HG03558 (cell line): ENCODE data around the gene RBM20.
"Not testable (repeated sequence)": the region's sequence is repeated elsewhere in the genome, so short reads cannot be mapped to it uniquely, and the experiment has no call there.

Source experiments
- ATAC-seq: cut with Tn5 transposase; IDR thresholded peaks from one replicate; pipeline ENCODE4 v1.9.1; 2021; ENCODE audit warnings: moderate number of reproducible peaks; ENCODE audit not compliant: unreplicated experiment; ENCODE audit errors: extremely low read depth

Gene RBM20

DNA sequence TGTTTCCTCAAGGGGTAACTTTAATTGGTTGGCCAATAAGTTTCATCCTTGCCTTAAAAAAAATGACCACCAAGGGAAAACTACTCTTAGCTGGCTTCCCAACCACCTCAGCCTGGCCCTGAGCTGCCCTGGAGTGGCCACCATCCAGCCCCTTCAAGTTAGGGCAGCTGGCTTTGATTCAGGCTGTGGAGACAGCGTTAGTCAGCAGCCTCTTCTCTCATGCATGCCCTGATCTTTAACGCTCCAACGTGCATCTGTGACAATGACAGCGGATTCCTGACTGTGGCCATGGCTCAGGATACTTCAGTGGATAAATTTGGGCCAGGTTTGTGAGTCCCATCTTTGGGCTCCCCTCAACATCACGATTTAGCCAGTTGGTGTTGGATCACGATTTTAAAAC lies 111.6 kb downstream of the RBM20 start:
- ATAC-seq: no peak

GRCh38 chr10:110756876-110757275 lies 112.7 kb downstream of the RBM20 start:
- ATAC-seq: no peak

DNA sequence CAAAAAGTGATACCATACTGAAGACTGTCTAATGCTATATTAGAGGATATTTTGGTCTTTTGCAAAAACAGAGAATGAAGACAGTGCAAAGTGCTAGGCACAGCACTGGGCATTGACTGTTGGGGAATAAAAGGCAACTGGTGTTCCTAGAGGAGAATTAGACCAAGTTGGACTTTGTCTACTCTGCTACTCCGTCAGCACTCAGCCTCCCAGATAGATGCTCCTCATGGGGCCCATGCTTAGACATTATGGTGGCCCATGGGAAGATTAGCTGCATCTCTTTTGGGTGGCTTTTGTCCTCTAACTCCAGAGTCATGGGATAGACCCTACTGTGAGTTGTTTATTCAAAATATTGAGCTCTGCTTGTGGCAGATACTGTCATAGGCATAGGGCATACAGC lies 113.5 kb downstream of the RBM20 start:
- ATAC-seq: no peak

- no peak for ATAC-seq
Measured at GRCh38 chr10:110758128-110758765, 114.1 kb downstream of the RBM20 start.

- no peak for ATAC-seq
Measured at GRCh38 chr10:110758898-110759297, 114.8 kb downstream of the RBM20 start.

GRCh38 chr10:110759523-110759922 lies 115.4 kb downstream of the RBM20 start:
- no peak for ATAC-seq

- ATAC-seq: no peak
Measured at GRCh38 chr10:110762109-110762848, 118.1 kb downstream of the RBM20 start.

GRCh38 chr10:110762849-110763211 lies 118.7 kb downstream of the RBM20 start:
- ATAC-seq: no peak

DNA sequence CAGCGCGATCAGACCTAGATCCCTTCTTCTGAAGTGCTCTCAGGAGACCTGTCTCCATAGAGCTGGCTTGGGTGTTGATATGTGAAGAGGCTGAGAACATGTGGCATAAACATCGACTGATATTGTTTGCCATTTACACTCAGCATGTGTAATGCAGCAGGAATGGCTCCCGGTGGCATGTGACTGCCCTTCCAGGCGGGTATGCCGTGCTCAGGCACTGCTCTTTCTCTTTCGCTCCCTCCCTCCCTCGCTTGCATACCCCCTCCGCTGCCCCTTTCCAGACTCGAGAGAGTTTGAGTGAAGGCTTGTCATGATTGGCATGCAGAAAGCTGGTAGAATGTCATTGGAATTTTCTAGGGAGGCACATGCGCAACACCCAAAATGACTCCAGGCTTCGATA lies 120.2 kb downstream of the RBM20 start:
- no peak for ATAC-seq

DNA sequence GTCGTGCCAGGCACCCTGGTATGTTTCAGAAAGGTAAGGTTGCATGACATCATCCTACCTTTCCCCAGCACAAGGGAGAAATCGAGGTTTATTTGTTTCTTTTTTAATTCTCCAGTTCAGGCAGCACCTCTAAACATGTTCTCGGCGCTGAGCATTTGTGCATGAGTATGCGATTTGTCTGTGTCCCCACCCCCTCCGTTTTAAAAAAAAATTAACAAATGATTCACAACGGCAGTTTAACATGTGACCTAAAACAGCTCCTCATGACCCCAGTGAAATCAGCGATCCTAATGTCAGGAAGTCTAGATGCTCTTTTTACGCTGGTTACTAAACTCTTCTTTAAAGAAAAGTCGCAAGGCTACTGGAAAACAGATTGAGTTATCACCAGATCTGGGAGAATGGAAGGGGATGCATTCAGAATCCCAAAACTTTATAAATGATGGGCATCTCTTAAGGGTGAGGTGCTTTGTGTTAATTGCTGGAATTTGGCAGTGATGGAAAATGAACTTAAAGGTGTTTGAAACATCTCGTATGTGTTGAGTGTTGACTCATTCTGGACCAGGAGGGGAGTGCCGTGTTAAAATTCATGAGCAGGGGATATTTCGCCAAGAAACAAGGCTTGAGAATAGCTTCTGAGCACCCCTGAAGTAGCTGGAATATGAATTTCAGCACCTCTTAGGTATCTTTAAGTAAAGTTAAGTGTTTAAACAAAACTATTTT lies 120.8 kb downstream of the RBM20 start:
- no peak for ATAC-seq

DNA sequence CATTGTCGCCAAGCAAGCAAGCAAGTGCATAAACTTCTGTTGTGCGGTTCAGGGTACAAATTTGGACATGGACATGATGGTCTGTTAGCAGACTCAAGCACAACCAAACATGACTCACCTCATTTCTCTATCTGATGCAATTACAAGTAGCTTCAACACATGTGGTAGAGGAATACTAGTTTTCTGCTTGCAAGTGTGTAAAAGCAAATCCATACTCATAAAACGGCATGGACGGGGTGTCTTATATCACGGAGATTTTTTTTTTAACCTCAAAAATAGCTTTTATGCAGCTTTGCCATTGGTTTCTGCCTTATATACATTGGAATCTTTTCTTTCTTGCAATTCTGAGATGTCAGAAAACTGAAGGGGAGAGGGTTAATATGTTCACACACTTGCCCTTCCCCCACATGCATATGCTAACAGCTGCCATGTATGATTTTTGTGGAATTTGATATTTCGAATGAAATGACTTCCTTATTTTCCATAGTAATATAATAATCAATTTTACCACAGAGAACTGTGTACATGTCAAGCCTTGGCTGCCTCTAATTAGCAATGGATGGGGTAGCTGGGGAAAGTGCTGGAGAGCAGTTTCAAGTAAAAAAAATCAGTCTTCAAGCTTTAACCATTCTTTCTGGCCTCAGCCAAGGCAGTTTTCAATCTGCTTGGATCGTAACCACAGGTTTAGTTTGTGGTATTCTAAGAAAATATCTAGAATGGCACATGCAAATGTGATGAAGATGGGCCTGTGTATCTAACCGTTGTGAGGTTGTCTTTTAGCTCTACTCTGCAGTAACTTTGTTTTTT lies 121.6 kb downstream of the RBM20 start:
- ATAC-seq: no peak

GRCh38 chr10:110767601-110768000 lies 123.5 kb downstream of the RBM20 start:
- not testable (repeated sequence) for ATAC-seq

- no peak for ATAC-seq
Measured at GRCh38 chr10:110770243-110770642, 126.1 kb downstream of the RBM20 start.

DNA sequence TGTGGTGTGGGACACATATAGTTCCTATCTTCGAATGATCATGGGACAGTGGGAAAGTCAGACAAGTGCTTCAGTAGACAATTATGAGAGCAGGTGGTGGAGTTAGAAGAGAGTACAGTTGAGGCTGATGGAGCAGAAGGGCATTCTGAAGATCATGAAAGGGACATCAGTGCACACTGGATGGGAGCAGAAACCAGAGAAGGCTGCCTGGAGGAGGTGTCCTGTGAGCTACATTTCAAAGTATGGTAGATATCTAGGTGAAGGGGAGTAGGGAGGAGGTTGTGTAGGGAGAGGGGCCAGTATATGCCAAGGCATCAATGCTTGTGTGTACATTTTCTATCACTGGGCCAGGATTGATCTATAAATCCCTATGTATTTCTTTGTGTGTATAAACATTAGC lies 127.3 kb downstream of the RBM20 start:
- ATAC-seq: no peak

DNA sequence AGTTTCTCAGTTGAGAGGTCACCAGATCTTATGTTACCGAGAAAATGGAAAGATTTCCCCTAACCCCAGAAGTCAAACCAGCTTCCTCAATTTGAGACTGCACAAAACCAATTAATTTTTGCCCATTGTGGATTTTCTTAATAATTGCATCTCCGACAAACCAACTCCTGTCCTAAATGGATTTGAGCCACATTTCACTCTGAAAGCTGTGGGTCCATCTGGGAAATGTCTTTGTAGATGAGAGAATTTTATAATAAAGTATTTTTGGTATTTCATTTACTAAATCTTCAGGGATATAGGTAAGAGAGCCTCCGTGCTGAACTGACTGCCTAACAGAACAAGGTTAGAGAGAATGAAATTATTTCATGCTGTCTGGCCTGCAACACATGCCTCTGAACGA lies 127.9 kb downstream of the RBM20 start:
- no peak for ATAC-seq

DNA sequence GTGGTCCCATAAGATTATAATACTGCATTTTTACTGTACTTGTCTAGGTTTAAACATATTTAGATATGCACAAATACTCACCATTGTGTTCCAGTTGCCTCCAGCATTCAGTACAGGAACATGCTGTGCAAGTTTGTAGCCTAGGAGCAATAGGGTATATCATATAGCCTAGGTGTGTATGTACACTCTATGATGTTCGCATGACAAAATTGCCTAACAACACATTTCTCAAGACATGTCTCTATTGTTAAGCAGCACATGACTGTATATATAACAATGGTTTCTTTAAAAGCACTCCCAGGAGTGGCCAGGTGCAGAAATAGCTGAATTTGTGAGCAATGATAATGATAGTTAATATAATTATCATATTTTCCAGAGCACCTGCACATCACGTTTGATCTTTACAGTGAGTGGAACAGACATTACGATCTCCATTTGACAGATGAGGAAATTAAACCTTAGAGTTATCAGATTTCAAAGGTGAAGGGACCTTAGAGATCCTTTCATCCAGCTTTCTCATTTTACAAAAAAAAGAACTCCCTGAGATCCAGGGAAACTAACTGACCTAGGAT lies 128.4 kb downstream of the RBM20 start:
- ATAC-seq: no peak

DNA sequence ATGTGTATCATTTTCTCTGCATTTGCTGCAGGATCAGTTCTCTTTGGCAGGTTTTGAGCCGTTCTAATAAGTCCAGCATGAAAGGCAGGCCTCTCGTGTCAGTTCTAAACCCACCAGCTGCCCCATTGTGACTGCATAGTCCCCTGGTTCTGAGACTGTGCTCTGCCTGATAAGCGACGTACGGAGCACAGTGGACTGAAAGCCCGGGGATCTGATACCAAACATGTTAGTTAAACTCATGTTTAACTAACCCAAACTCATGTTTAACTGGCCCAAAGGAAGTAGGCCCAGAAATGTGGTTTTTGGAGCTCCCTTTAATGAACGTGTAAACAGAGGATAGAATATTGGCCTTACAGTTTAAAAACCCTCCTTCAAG lies 129.5 kb downstream of the RBM20 start:
- ATAC-seq: no peak

DNA sequence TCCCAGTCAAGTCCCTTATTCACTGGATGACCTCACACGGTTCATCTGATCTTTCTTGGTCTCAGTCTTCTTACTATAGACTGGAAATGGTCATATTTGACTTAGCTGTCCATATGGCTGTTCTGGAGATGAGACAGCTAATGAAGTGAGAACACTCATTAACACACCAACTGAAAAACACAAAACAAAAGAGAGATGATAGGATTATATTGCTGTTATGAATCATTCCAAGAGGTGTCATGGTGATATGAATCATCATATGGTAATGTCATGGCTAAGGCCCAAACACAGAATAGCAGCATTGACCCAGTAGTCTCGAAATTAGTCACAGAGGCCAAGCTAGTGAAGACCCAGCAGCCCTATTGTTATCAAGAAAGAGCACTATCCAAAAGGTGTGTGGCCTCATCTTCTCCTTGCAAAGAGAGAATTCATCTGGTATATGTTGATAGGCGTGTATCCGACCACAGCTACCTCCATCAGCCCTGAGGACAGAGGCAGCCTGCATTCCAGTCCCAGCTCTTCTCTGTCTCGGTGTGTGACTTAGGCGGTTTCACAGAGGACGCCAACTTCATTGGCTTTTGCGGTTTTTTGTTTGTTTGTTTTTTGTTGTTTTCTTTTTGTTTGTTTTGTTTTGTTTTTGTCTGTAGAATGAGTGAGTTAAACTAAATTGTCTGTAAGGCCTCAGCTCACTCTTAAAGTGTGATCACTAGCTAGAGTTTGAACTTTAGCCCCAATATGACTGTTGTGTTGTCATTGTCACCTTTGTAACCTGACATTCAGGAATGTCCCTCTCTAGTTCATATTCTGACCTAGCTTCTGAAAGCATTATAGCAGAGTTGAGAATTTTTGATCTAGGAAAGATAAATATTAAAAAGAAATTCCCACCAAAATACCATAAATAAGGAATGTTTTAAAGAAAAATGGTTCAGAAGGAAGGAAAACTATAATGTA lies 130.2 kb downstream of the RBM20 start:
- peak; percentile 98 for ATAC-seq

DNA sequence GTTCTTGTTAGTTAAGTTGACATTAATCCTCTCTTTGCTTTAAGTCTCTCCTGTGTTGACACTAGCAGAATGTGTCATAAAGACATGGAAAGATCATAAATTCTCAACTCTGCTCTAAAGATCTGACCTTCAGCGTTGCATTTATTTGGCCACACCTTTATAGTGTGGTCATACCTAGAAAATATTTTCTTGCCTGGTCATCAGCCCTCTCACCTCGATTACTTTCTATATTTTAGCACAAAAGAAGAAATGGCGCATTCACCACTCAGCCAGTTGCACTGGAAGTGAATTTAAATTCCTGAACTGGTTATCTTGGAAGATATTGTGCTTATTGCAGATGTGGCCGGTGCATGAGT lies 130.9 kb downstream of the RBM20 start:
- ATAC-seq: no peak
